Fibroblast of lung (primary cell): Measurements from ENCODE around the gene UCN2.

ENCODE experiments used
- EZH2 ChIP-seq: IDR thresholded peaks from 2 replicates; pipeline ENCODE4 v1.5.1; 2012; ENCODE audit warnings: low read length, control low read depth, mild to moderate bottlenecking; ENCODE audit errors: missing control alignments
- TF ChIP-seq, protein P1 (sequence below), 2 donors: IDR thresholded peaks in 1 of 2; conservative IDR thresholded peaks in 1 of 2; 1 replicate in 1 of 2; 2 replicates in 1 of 2; pipeline ENCODE4 v1.5.1; 2011 to 2012; ENCODE audit warnings: low read length in 2 of 2, control low read depth in 1 of 2, inconsistent platforms in 1 of 2, low read depth in 1 of 2, mild to moderate bottlenecking in 1 of 2

DNA sequence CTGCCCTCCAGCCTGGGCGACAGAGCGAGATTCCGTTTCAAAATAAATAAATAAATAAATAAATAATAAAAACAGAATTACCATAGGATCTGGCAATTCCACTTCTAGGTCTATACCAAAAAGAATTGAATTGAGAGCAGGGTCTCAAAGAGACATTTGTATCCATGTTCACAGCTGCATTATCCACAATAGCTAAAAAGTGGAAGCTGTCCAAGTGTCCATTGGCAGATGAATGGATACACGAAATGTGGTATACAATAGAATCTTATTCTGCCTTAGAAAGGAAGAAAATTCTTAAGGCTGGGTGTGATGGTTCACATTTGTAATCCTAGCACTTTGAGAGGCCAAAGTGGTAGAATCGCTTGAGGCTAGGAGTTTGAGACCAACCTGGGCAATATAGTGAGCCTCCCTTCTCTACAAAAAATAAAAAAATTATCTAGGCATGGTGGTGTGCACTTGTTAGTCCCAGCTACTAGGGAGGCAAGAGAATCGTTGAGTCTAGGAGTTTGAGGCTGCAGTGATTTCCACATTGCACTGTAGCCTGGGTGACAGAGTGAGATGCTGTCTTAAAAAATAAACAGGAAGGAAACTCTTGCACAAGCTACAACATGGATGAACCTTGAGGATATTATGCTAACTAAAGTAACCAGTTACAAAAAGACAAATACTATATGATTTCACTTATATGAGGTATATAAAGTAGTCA is 31.2 kb downstream of the UCN2 start:
- TF ChIP-seq, protein P1, sequence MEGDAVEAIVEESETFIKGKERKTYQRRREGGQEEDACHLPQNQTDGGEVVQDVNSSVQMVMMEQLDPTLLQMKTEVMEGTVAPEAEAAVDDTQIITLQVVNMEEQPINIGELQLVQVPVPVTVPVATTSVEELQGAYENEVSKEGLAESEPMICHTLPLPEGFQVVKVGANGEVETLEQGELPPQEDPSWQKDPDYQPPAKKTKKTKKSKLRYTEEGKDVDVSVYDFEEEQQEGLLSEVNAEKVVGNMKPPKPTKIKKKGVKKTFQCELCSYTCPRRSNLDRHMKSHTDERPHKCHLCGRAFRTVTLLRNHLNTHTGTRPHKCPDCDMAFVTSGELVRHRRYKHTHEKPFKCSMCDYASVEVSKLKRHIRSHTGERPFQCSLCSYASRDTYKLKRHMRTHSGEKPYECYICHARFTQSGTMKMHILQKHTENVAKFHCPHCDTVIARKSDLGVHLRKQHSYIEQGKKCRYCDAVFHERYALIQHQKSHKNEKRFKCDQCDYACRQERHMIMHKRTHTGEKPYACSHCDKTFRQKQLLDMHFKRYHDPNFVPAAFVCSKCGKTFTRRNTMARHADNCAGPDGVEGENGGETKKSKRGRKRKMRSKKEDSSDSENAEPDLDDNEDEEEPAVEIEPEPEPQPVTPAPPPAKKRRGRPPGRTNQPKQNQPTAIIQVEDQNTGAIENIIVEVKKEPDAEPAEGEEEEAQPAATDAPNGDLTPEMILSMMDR (conservative IDR thresholded peaks at IDR 0.05 in 1 of 2, IDR thresholded peaks at IDR 0.05 in 1 of 2; ENCODE audit: low read depth in 1 of 2, low read length in 2 of 2): no peak
- no peak for TF ChIP-seq EZH2
